Loucy (cell line): Measurements from ENCODE around the gene TNFRSF19.

Experiments
- H2AFZ ChIP-seq: fragments of 200-600 bp; sonication (generic); 2 replicates; pipeline ENCODE4 v1.6.0; 2016; ENCODE audit warnings: antibody characterized with exemption, mild to moderate bottlenecking, low read length, moderate library complexity
- H3F3A ChIP-seq: fragments of 200-600 bp; 2 replicates; pipeline ENCODE4 v1.6.0; 2016; ENCODE audit warnings: antibody characterized with exemption, low read depth, mild to moderate bottlenecking
- H3K27me3 ChIP-seq: fragments of 200-600 bp; sonication (generic); 2 replicates; pipeline ENCODE4 v1.6.1; 2014; ENCODE audit warnings: low read length, mild to moderate bottlenecking; ENCODE audit not compliant: insufficient read depth, poor library complexity, severe bottlenecking
- H3K36me3 ChIP-seq: fragments of 200-600 bp; sonication (generic); 2 replicates; pipeline ENCODE4 v1.6.1; 2016; ENCODE audit warnings: low read length; ENCODE audit not compliant: insufficient read depth
- H3K4me1 ChIP-seq: fragments of 200-600 bp; sonication (generic); 2 replicates; pipeline ENCODE4 v1.5.1; 2014; ENCODE audit warnings: low read length, mild to moderate bottlenecking; ENCODE audit not compliant: insufficient read depth, poor library complexity, severe bottlenecking
- H3K4me2 ChIP-seq: fragments of 200-600 bp; sonication (generic); 2 replicates; pipeline ENCODE4 v1.6.0; 2014; ENCODE audit warnings: antibody characterized with exemption, low read length, low read depth, mild to moderate bottlenecking; ENCODE audit not compliant: poor library complexity, severe bottlenecking
- H3K4me3 ChIP-seq: fragments of 200-600 bp; sonication (generic); 2 replicates; pipeline ENCODE4 v1.5.1; 2014; ENCODE audit warnings: low read length, mild to moderate bottlenecking, mixed read lengths; ENCODE audit not compliant: poor library complexity, severe bottlenecking
- H3K79me2 ChIP-seq: fragments of 200-600 bp; sonication (generic); 2 replicates; pipeline ENCODE4 v1.6.1; 2014; ENCODE audit warnings: low read length; ENCODE audit not compliant: insufficient read depth
- H3K9ac ChIP-seq: fragments of 200-600 bp; sonication (generic); 2 replicates; pipeline ENCODE4 v1.6.0; 2014; ENCODE audit warnings: mild to moderate bottlenecking, low read depth, low read length, moderate library complexity; ENCODE audit not compliant: poor library complexity, severe bottlenecking
- H3K9me2 ChIP-seq: fragments of 200-600 bp; sonication (generic); replicated peaks from 2 replicates; pipeline ENCODE4 v1.6.1; 2016; ENCODE audit warnings: low read depth, low read length, mixed read lengths
- H3K9me3 ChIP-seq: fragments of 200-600 bp; sonication (generic); 2 replicates; pipeline ENCODE4 v1.6.1; 2014; ENCODE audit warnings: mild to moderate bottlenecking, antibody characterized with exemption, low read length, low read depth; ENCODE audit not compliant: insufficient read depth
- H4K20me1 ChIP-seq: fragments of 200-600 bp; sonication (generic); 2 replicates; pipeline ENCODE4 v1.6.0; 2014; ENCODE audit warnings: antibody characterized with exemption, low read length, mild to moderate bottlenecking; ENCODE audit not compliant: insufficient read depth, poor library complexity, severe bottlenecking
- EZH2phosphoT487 ChIP-seq: fragments of 200-600 bp; IDR thresholded peaks from 2 replicates; pipeline ENCODE4 v1.6.1; 2018; ENCODE audit warnings: antibody characterized with exemption, mild to moderate bottlenecking, moderate library complexity, borderline replicate concordance
- TF ChIP-seq, protein P1 (sequence below): fragments of 200-600 bp; sonication (generic); conservative IDR thresholded peaks from 2 replicates; pipeline ENCODE4 v1.5.1; 2014; ENCODE audit warnings: mild to moderate bottlenecking, antibody characterized with exemption, low read length

TNFRSF19 gene

DNA sequence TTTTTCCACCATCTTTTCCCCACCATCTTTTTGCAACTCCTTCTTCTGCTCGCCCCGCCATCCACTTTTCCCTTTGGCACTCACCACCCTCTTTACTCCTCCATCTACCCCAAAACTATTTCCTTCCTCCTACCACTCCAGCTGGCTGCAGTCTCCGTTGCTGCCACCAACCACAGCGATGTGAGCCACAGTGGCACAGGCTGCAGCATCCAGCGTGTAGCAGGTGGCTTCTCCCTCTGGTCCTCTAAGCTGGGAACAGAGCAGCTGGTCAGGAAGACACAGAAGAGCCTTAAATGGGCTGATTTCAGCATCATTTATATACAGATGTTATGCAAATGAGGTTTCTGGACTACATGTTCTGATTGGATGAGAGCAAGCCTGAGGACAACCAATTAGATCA is 144.5 kb downstream of the TNFRSF19 start:
- TF ChIP-seq, protein P1, sequence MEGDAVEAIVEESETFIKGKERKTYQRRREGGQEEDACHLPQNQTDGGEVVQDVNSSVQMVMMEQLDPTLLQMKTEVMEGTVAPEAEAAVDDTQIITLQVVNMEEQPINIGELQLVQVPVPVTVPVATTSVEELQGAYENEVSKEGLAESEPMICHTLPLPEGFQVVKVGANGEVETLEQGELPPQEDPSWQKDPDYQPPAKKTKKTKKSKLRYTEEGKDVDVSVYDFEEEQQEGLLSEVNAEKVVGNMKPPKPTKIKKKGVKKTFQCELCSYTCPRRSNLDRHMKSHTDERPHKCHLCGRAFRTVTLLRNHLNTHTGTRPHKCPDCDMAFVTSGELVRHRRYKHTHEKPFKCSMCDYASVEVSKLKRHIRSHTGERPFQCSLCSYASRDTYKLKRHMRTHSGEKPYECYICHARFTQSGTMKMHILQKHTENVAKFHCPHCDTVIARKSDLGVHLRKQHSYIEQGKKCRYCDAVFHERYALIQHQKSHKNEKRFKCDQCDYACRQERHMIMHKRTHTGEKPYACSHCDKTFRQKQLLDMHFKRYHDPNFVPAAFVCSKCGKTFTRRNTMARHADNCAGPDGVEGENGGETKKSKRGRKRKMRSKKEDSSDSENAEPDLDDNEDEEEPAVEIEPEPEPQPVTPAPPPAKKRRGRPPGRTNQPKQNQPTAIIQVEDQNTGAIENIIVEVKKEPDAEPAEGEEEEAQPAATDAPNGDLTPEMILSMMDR: no peak
- TF ChIP-seq EZH2phosphoT487: no peak
- H3K9ac ChIP-seq: no peak overlapping the region
- H3K79me2 ChIP-seq: no peaks in the 10 kb centered on the region
- H3K4me2 ChIP-seq: no peak overlapping the region
- H3K4me3 ChIP-seq: no peak overlapping the region
- H3K27me3 ChIP-seq: no peaks in the 10 kb centered on the region
- peaks cover 12% of the 10 kb centered on the region for H3K4me1 ChIP-seq
- no peaks in the 10 kb centered on the region for H4K20me1 ChIP-seq
- H3F3A ChIP-seq: no peaks in the 10 kb centered on the region
- H3K36me3 ChIP-seq: no peaks in the 10 kb centered on the region
- H2AFZ ChIP-seq: no peak overlapping the region
- H3K9me2 ChIP-seq: no peaks in the 10 kb centered on the region
- no peaks in the 10 kb centered on the region for H3K9me3 ChIP-seq

DNA sequence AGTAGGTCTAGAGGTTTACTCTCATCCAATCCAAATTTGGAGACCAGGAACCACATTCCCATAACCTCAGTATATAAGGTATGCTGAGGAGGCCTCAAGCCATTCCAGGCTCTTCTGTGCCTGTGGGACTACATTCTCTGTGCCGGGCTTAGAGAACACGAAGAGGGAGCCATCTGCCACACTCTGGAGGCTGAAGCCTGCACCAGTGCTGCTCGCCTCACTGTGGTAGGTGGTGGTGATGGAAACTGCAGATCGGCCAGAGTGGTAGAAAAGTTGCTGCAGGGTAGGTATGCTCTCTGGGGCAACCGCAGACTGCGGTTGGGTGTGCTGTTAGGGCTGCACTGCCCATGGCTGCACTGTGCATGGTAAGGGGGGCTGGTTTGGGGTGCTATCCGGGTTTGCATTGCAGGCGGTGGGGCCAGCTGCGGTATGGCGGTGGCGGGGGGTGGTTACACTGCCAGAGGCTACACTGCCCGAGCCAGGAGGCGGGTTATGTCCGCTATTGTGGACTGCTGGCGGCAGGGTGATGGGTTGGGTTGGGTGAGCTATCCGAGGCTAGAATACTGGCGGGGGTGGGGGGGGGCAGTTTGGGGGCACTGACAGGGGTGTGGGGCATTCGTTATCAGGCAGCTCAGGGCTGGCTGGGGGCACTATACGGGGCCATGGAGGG is 145.0 kb downstream of the TNFRSF19 start:
- Histone ChIP-seq H3K27me3 (no peaks in the 10 kb centered on the region), H4K20me1 (no peaks in the 10 kb centered on the region), H2AFZ (no peak overlapping the region), H3K9me3 (no peaks in the 10 kb centered on the region), H3F3A (no peaks in the 10 kb centered on the region), H3K36me3 (no peaks in the 10 kb centered on the region), H3K9me2 (no peaks in the 10 kb centered on the region), H3K4me1 (peaks cover 12% of the 10 kb centered on the region), H3K79me2 (no peaks in the 10 kb centered on the region), H3K9ac (no peak overlapping the region), H3K4me2 (no peak overlapping the region), H3K4me3 (no peak overlapping the region)
- TF ChIP-seq, protein P1: no peak
- no peak for TF ChIP-seq EZH2phosphoT487

DNA sequence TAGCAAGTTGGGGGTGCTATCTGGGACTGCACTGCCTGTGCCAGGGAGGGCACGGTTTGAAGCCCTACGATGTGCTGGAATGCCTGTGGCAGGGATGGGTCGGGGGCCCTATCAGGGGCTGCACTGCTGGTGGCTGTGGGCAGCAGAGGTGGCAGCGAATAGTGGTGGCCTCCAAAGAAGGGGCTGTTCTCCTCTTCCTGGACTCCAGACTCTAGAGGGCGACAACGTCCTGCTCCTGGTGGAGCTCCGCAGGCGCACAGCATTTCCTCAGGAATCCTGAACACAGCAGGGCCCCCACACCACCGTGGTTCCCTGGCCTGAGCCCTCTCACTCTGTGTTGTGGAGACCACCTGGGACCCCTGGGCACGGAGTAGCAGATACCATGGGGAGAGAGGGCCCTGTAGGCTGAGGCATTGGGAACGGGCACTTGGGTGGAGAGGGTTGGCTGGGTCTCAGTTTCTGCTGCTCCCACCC is 145.6 kb downstream of the TNFRSF19 start:
- H3K9me3 ChIP-seq: no peaks in the 10 kb centered on the region
- H3K4me2 ChIP-seq: no peak overlapping the region
- peak overlapping the region; percentile 37; the same call in 1 of the 2 replicates for H2AFZ ChIP-seq
- H3F3A ChIP-seq: no peaks in the 10 kb centered on the region
- no peaks in the 10 kb centered on the region for H3K9me2 ChIP-seq
- no peaks in the 10 kb centered on the region for H3K79me2 ChIP-seq
- no peaks in the 10 kb centered on the region for H4K20me1 ChIP-seq
- TF ChIP-seq, protein P1: peak; percentile 63
- no peak for TF ChIP-seq EZH2phosphoT487
- peaks cover 12% of the 10 kb centered on the region for H3K4me1 ChIP-seq
- no peak overlapping the region for H3K4me3 ChIP-seq
- H3K27me3 ChIP-seq: no peaks in the 10 kb centered on the region
- H3K36me3 ChIP-seq: no peaks in the 10 kb centered on the region
- H3K9ac ChIP-seq: no peak overlapping the region
